HFFc6 (cell line): ENCODE results near the gene NUB1. TPM values are rescaled to one million over a fixed set of nuclear protein-coding genes. Genes with fewer than 3 reads are reported as not detected.

Experiments used
- DNase-seq: peaks from one replicate; pipeline ENCODE4 v3.0.0-alpha.2; 2018
- H3K27ac Mint-ChIP-seq: 2 replicates; pipeline ENCODE4 v1.8.0; 2020; ENCODE audit warnings: mild to moderate bottlenecking, mixed read lengths
- H3K27me3 Mint-ChIP-seq: 2 replicates; pipeline ENCODE4 v1.8.0; 2021; ENCODE audit warnings: mild to moderate bottlenecking, moderate library complexity, mixed read lengths; ENCODE audit not compliant: insufficient read depth
- H3K36me3 Mint-ChIP-seq: 2 replicates; pipeline ENCODE4 v1.8.0; 2021; ENCODE audit warnings: low read depth, mixed read lengths
- H3K4me1 Mint-ChIP-seq: 2 replicates; pipeline ENCODE4 v1.8.0; 2020; ENCODE audit warnings: low read depth, mixed read lengths
- H3K4me3 Mint-ChIP-seq: 2 replicates; pipeline ENCODE4 v1.8.0; 2020; ENCODE audit warnings: mild to moderate bottlenecking, moderate library complexity, mixed read lengths
- H3K9me3 Mint-ChIP-seq: 2 replicates; pipeline ENCODE4 v1.8.0; 2020; ENCODE audit warnings: mild to moderate bottlenecking, mixed read lengths
- total RNA-seq, 6 experiments: library from RNA; stranded (reverse); fragmentation: NEBNext Ultra II Directional; extraction: Animal tissue kit (Norgen Biotek cat#: 25700); gene quantifications; 2 replicates in 1 of 6; 3 replicates in 5 of 6; pipeline ENCODE4 v1.2.3, GENCODE V29; 2021
- TF ChIP-seq, protein P1 (sequence below): fragments of 200-600 bp; sonication (generic); IDR thresholded peaks from 2 replicates; pipeline ENCODE4 v1.5.0; 2021; ENCODE audit warnings: antibody characterized with exemption, mild to moderate bottlenecking

The NUB1 gene
- total RNA-seq, 6 experiments from 2014 or later: 30.6 to 37.8 (median 34.8) TPM

DNA sequence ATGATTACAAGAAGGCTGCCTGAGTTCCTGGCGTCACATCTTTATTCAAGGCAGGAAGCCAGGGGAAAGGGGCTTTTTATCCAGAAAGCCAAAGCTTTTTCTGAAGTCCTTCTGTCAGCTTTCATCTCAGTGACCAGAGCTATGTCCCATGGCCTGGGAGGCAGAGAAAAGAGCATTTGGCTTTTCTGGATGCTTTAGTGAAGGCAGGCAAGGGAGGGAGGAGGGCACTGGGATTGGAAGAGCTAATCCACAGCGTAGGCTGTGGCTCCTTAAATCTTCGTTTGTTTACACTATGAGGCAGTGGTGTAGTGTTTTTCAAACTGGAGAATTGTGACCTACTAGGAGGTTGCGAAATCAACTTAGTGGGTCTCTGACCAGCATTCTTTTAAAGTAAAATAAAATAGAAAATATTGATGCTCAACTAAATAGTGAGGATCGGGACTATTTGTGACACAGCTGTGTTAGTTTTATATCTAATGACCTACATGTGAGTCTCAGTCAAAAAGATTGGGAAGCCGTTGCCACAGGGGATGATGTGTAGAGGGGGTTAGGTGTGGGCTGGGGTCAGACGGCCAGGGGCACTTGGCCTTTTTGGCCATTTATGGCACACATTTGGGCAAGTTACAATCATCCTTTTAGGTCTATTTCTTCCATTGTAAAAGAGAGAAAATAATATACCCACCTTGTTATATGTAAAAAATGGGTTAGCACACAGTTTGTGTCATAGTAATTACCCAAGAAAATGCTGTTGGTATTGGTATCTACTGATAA lies 84.2 kb downstream of the NUB1 start:
- H3K4me3 Mint-ChIP-seq: peak overlapping the region; percentile 62
- peak; percentile 55 for DNase-seq
- H3K27ac Mint-ChIP-seq: peak overlapping the region; percentile 54
- TF ChIP-seq, protein P1, sequence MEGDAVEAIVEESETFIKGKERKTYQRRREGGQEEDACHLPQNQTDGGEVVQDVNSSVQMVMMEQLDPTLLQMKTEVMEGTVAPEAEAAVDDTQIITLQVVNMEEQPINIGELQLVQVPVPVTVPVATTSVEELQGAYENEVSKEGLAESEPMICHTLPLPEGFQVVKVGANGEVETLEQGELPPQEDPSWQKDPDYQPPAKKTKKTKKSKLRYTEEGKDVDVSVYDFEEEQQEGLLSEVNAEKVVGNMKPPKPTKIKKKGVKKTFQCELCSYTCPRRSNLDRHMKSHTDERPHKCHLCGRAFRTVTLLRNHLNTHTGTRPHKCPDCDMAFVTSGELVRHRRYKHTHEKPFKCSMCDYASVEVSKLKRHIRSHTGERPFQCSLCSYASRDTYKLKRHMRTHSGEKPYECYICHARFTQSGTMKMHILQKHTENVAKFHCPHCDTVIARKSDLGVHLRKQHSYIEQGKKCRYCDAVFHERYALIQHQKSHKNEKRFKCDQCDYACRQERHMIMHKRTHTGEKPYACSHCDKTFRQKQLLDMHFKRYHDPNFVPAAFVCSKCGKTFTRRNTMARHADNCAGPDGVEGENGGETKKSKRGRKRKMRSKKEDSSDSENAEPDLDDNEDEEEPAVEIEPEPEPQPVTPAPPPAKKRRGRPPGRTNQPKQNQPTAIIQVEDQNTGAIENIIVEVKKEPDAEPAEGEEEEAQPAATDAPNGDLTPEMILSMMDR: no peak
- H3K9me3 Mint-ChIP-seq: peaks cover 14% of the 10 kb centered on the region
- H3K27me3 Mint-ChIP-seq: peaks cover 19% of the 10 kb centered on the region
- H3K4me1 Mint-ChIP-seq: peaks cover 29% of the 10 kb centered on the region
- peaks cover 12% of the 10 kb centered on the region for H3K36me3 Mint-ChIP-seq

DNA sequence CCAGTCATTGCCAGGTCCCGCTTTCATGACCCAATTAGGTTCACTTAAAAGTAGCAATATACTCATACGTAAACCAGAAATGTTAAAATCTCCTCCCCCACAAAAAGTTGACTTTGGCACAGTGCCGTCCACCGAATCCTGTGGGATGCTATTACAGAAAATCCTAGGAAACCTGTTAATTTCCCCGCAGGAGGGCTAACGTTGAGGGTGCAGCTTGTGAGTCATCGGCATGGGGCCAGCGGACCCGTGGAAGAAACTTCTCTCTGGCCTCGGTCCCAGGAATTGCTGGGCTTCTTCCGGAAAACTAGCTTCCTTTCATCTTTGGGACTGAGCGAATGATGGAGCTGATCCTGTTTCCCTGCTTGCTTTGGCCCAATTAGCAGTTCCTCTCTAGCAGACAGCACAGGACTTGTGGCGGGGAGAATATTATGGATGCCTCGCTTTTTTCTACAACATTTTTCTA lies 84.9 kb downstream of the NUB1 start:
- H3K4me1 Mint-ChIP-seq: peaks cover 29% of the 10 kb centered on the region
- H3K9me3 Mint-ChIP-seq: peaks cover 12% of the 10 kb centered on the region
- peaks cover 10% of the 10 kb centered on the region for H3K36me3 Mint-ChIP-seq
- peak; percentile 80 for DNase-seq
- peak overlapping the region; percentile 62 for H3K4me3 Mint-ChIP-seq
- H3K27ac Mint-ChIP-seq: peak overlapping the region; percentile 54
- TF ChIP-seq, protein P1: no peak
- peaks cover 18% of the 10 kb centered on the region for H3K27me3 Mint-ChIP-seq

DNA sequence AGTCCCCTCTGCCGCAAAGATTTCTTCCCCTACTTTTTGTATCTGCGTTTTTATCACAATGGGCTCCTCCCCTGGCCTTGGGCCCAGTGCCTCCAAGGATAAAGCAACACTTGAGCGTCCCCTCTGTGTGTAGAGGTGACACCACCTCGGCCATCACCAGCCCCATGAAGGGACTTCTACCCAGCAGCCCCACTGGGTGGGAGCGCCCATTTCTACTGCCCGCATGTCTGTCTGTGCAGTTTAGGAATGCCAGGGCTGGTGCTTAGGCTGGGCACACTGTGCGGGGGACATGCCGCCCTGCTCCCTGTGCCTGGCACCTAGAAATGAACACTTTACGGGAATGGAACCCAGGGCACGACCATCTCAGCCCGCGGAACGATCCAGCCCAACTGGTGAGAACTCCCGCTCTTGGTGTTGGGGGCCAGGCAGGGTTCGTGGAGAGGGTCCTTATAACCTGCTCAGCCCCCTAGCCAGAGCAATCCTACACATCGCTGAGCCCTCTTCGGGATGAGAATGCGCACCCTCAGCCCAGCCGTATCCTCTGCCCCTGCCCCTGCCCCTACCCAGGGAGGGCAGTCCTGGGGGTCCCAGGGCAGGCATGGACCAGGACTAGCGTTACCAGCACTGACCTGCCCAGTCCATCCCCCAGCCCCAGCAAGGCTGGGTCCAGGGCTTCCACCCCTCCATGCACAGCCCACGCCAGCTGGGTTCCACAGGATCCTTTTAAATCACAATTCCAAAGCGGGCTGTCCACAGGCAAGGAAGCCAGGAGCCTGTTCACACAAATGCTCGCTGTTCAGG lies 85.5 kb downstream of the NUB1 start:
- peaks cover 14% of the 10 kb centered on the region for H3K27me3 Mint-ChIP-seq
- peaks cover 5% of the 10 kb centered on the region for H3K36me3 Mint-ChIP-seq
- H3K9me3 Mint-ChIP-seq: peaks cover 5% of the 10 kb centered on the region
- peak overlapping the region; percentile 62 for H3K4me3 Mint-ChIP-seq
- H3K4me1 Mint-ChIP-seq: peaks cover 29% of the 10 kb centered on the region
- no peak for DNase-seq
- TF ChIP-seq, protein P1: no peak
- peak overlapping the region; percentile 54 for H3K27ac Mint-ChIP-seq

DNA sequence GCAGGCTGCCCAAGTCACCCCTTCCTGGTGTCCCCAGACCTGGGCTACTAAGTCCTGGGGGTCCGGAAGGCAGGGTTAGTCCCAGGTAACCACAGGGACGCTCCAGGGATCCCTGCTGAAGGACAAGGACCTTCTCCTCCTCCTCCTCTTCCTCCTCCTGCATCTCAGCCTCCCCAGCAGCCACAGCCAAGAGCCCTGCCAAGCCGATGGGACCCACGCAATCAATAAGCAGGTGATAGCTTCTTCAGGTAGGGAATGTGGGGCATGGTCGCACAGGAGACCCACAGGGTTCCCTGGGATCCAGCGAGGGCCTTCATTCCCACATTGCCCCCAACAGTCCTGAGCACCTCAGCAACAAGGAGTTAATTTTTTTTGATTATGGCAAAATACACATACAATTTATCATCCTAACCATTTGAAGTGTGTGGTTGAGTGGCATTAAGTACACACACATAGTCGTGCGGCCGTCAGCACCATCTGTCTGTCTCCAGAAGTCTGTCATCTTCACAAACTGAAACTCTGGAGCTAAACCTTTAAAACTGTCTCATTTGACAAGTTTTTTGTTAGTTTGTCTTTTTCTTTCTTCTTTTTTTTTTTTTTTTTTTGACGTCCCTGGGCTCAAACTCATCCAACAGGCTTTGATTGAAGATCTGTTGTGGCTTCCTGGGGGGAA lies 86.2 kb downstream of the NUB1 start:
- no peak overlapping the region for H3K4me3 Mint-ChIP-seq
- H3K9me3 Mint-ChIP-seq: no peaks in the 10 kb centered on the region
- DNase-seq: no peak
- no peak overlapping the region for H3K27ac Mint-ChIP-seq
- TF ChIP-seq, protein P1: no peak
- H3K4me1 Mint-ChIP-seq: peaks cover 29% of the 10 kb centered on the region
- peaks cover 10% of the 10 kb centered on the region for H3K27me3 Mint-ChIP-seq
- no peaks in the 10 kb centered on the region for H3K36me3 Mint-ChIP-seq

Other genes starting within 250 kb of the NUB1 start
- not detected for gene GBX1, start 174.1 kb upstream of the NUB1 start, total RNA-seq
- gene ASB10, start 154.6 kb upstream of the NUB1 start, total RNA-seq: not detected
- gene H2BK1, start 131.3 kb upstream of the NUB1 start, total RNA-seq: not detected
- gene ABCF2, start 114.6 kb upstream of the NUB1 start, total RNA-seq: 10 to 100 TPM; 63.8 to 79.7 (median 67.8) TPM
- gene CHPF2, start 109.3 kb upstream of the NUB1 start, total RNA-seq: 100 to 1,000 TPM; 125 to 171 (median 138) TPM
- gene SMARCD3, start 93.1 kb upstream of the NUB1 start, total RNA-seq: 10 to 100 TPM; 28.0 to 32.9 (median 31.2) TPM
- not detected for gene WDR86, start 68.2 kb downstream of the NUB1 start, total RNA-seq
- gene CRYGN, start 98.3 kb downstream of the NUB1 start, total RNA-seq: not detected
- 100 to 1,000 TPM; 104 to 122 (median 118) TPM for gene RHEB, start 178.1 kb downstream of the NUB1 start, total RNA-seq